GM10847 (cell line): ENCODE measurements around the gene GNG12.

ENCODE experiments used
- POLR2A ChIP-seq: IDR thresholded peaks from 2 replicates; pipeline ENCODE4 v1.6.1; 2011; ENCODE audit not compliant: insufficient read length; ENCODE audit errors: extremely low read depth

Gene GNG12

GRCh38 chr1:67803380-67804279, 29.6 kb downstream of the GNG12 start:
- TF ChIP-seq POLR2A, result no peak

GRCh38 chr1:67802565-67802964, 30.7 kb downstream of the GNG12 start:
- TF ChIP-seq POLR2A, result no peak

GRCh38 chr1:67801903-67802302, 31.4 kb downstream of the GNG12 start:
- no peak for TF ChIP-seq POLR2A

- no peak for TF ChIP-seq POLR2A
Observed at GRCh38 chr1:67795179-67795912, 37.9 kb downstream of the GNG12 start.

GRCh38 chr1:67793562-67793961, 39.7 kb downstream of the GNG12 start:
- TF ChIP-seq POLR2A, result no peak

- TF ChIP-seq POLR2A, result no peak
Observed at GRCh38 chr1:67792741-67793458, 40.4 kb downstream of the GNG12 start.

GRCh38 chr1:67792103-67792502, 41.2 kb downstream of the GNG12 start:
- no peak for TF ChIP-seq POLR2A

GRCh38 chr1:67791686-67792085, 41.6 kb downstream of the GNG12 start:
- no peak for TF ChIP-seq POLR2A

GRCh38 chr1:67791261-67791660, 42.0 kb downstream of the GNG12 start:
- no peak for TF ChIP-seq POLR2A

- TF ChIP-seq POLR2A, result no peak
Observed at GRCh38 chr1:67790201-67790692, 43.0 kb downstream of the GNG12 start.

- TF ChIP-seq POLR2A, result no peak
Observed at GRCh38 chr1:67789551-67789950, 43.7 kb downstream of the GNG12 start.

- TF ChIP-seq POLR2A, result no peak
Observed at GRCh38 chr1:67788904-67789303, 44.4 kb downstream of the GNG12 start.

GRCh38 chr1:67788238-67788790, 45.0 kb downstream of the GNG12 start:
- no peak for TF ChIP-seq POLR2A

GRCh38 chr1:67787746-67788145, 45.5 kb downstream of the GNG12 start:
- no peak for TF ChIP-seq POLR2A
